Panc1 (cell line): ENCODE measurements around the gene ARMC3. TPM values are rescaled to one million over a fixed set of nuclear protein-coding genes. Genes with fewer than 3 reads are reported as not detected.

Experiments used
- ATAC-seq: fragments of 200-7000 bp; cut with Tn5 transposase; 2 replicates; pipeline ENCODE4 v1.9.1; 2020; ENCODE audit warnings: mild to moderate bottlenecking, moderate library complexity
- BruUV-seq: library from RNA; stranded (reverse); fragments of 400-500 nt; replicated peaks from 2 replicates; lab custom pipeline; 2021; lab: Mats Ljungman, UMichigan
- CTCF ChIA-PET: fragments of 300-600 bp; sonication (Branson Sonifier 250); formaldehyde crosslinking; loops from one replicate; lab custom pipeline; 2022; ENCODE audit warnings: antibody characterized with exemption; lab: Charles Lee
- POLR2A ChIA-PET: fragments of 300-600 bp; sonication (Branson Sonifier 250); formaldehyde crosslinking; loops from one replicate; lab custom pipeline; 2022; ENCODE audit warnings: antibody characterized with exemption; lab: Charles Lee
- DNase-seq: peaks from one replicate; pipeline ENCODE4 v3.0.0-alpha.2; 2010; ENCODE audit warnings: low read depth, low spot score
- H3K27ac ChIP-seq: 2 replicates; pipeline ENCODE4 v1.5.1; 2011; ENCODE audit warnings: mild to moderate bottlenecking, low read length, inconsistent platforms
- H3K27me3 ChIP-seq: fragments of 200-500 bp; sonication (Bioruptor generic); 2 replicates; pipeline ENCODE4 v1.6.0; 2014; ENCODE audit warnings: low read length, inconsistent platforms; ENCODE audit not compliant: control insufficient read depth, insufficient read depth
- H3K36me3 ChIP-seq: fragments of 200-500 bp; sonication (Bioruptor generic); 2 replicates; pipeline ENCODE4 v1.5.1; 2014; ENCODE audit warnings: inconsistent platforms, mild to moderate bottlenecking, low read length, moderate library complexity; ENCODE audit not compliant: control insufficient read depth, insufficient read depth
- H3K4me1 ChIP-seq: 2 replicates; pipeline ENCODE4 v1.5.1; 2011; ENCODE audit warnings: inconsistent platforms, mild to moderate bottlenecking, low read length, moderate library complexity; ENCODE audit not compliant: control insufficient read depth, insufficient read depth
- H3K4me3 ChIP-seq, 2 experiments: 2 replicates each; pipeline ENCODE4 v1.5.1; 2011 to 2012; ENCODE audit warnings: low read depth in 2 of 2, low read length in 2 of 2, mild to moderate bottlenecking in 2 of 2, inconsistent platforms in 1 of 2, moderate library complexity in 1 of 2
- H3K9me3 ChIP-seq: fragments of 200-500 bp; sonication (Bioruptor generic); 2 replicates; pipeline ENCODE4 v1.5.1; 2014; ENCODE audit warnings: low read depth, mild to moderate bottlenecking, inconsistent platforms, low read length, moderate library complexity; ENCODE audit not compliant: control insufficient read depth, insufficient read depth
- POLR2AphosphoS5 ChIP-seq: IDR thresholded peaks from 2 replicates; pipeline ENCODE4 v1.6.1; 2012; ENCODE audit warnings: mild to moderate bottlenecking, low read depth, low read length, moderate library complexity
- SIN3A ChIP-seq: IDR thresholded peaks from 2 replicates; pipeline ENCODE4 v1.6.1; 2012; ENCODE audit warnings: low read depth, mild to moderate bottlenecking, low read length, moderate library complexity, borderline replicate concordance; ENCODE audit not compliant: insufficient read depth
- TCF7L2 ChIP-seq: IDR thresholded peaks from 2 replicates; pipeline ENCODE4 v1.6.1; 2011; ENCODE audit warnings: mild to moderate bottlenecking, low read depth, low read length, inconsistent platforms
- in situ Hi-C: cut with HindIII; loops from 2 replicates; pipeline ENCODE4 v1.10.0; 2016; ENCODE audit warnings: low sequenced_read_pairs, low pct_unique_long_range_greater_than_20kb
- intact Hi-C: fragments of 100-400 bp; cut with micrococcal nuclease; formaldehyde crosslinking; loops from one replicate; pipeline ENCODE4 v1.10.0; 2022; ENCODE audit not compliant: unreplicated experiment
- total RNA-seq: library from RNA; stranded (reverse); gene quantifications from one replicate; pipeline ENCODE4 v1.2.1, GENCODE V29; 2021; ENCODE audit not compliant: unreplicated experiment
- TF ChIP-seq, protein P1 (sequence below): fragments of 450-650 bp; IDR thresholded peaks from 2 replicates; pipeline ENCODE4 v1.5.1; 2017; ENCODE audit warnings: mild to moderate bottlenecking
- TF ChIP-seq, protein P2 (sequence below), 2 experiments: IDR thresholded peaks; 2 replicates each; pipeline ENCODE4 v1.6.1; 2011 to 2012; ENCODE audit warnings: low read depth in 2 of 2, control low read depth in 1 of 2, low read length in 1 of 2, mild to moderate bottlenecking in 1 of 2, moderate library complexity in 1 of 2; ENCODE audit not compliant: insufficient read depth in 1 of 2

ARMC3 gene
- total RNA-seq, 1 experiment from 2014 or later = 1.0 TPM

DNA sequence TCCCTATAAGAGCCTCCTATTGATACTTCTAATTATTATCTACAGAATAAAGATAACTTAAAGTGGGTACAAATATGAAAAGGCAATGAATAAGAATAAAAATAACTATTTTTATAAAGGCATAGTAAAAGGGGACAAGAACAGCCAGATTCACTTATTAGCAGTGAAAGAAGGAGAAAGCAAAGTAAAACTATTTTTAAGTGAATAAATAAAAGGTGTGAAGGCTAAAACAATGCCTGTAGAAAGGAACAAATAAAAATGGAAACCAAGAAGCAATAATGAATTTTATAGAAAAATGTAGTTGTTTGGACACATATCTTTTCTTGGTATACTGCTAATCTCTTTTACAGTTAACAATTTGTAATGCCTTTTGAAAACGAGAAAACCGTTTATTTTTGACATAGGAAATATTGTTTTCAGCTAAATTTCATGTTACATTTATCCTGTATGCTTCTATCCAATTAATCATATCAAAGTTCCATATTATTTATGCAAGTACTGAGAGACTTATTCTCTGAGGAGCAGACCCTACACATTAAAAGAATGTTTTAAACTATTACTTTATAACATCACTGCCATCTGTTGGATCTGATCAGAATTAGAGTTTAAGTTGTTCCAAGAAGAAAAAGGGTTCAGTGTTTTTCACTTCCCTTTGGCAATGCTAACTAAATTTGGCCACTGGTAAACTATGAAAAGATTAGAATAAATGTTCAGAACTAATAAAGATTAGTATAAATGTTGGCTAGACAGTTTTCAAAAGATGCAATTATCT lies 59.1 kb downstream of the ARMC3 start:
- no peak overlapping the region for H3K4me3 ChIP-seq
- 0 out of 2 replicates have a peak, but pooled peaks have one; percentile 58 for ATAC-seq
- no peak overlapping the region for H3K27ac ChIP-seq
- no peak for DNase-seq
- TF ChIP-seq, protein P1, sequence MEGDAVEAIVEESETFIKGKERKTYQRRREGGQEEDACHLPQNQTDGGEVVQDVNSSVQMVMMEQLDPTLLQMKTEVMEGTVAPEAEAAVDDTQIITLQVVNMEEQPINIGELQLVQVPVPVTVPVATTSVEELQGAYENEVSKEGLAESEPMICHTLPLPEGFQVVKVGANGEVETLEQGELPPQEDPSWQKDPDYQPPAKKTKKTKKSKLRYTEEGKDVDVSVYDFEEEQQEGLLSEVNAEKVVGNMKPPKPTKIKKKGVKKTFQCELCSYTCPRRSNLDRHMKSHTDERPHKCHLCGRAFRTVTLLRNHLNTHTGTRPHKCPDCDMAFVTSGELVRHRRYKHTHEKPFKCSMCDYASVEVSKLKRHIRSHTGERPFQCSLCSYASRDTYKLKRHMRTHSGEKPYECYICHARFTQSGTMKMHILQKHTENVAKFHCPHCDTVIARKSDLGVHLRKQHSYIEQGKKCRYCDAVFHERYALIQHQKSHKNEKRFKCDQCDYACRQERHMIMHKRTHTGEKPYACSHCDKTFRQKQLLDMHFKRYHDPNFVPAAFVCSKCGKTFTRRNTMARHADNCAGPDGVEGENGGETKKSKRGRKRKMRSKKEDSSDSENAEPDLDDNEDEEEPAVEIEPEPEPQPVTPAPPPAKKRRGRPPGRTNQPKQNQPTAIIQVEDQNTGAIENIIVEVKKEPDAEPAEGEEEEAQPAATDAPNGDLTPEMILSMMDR = peak; percentile 42; the same call in 1 of the 2 replicates
- TF ChIP-seq SIN3A = no peak
- CTCF ChIA-PET = no interaction called here
- in situ Hi-C loops (no loop called here), intact Hi-C loops (loop anchor here (5.0 to 10.0 kb wide), 2 partner anchors 412 to 995 kb away; no protein-coding TSS in a partner anchor)
- no peaks in the 10 kb centered on the region for H3K9me3 ChIP-seq
- POLR2A ChIA-PET = no interaction called here
- no peaks in the 10 kb centered on the region; the same call in 1 of the 2 replicates for H3K4me1 ChIP-seq
- H3K27me3 ChIP-seq = no peaks in the 10 kb centered on the region
- no TSS peak for BruUV-seq
- H3K36me3 ChIP-seq = no peaks in the 10 kb centered on the region

DNA sequence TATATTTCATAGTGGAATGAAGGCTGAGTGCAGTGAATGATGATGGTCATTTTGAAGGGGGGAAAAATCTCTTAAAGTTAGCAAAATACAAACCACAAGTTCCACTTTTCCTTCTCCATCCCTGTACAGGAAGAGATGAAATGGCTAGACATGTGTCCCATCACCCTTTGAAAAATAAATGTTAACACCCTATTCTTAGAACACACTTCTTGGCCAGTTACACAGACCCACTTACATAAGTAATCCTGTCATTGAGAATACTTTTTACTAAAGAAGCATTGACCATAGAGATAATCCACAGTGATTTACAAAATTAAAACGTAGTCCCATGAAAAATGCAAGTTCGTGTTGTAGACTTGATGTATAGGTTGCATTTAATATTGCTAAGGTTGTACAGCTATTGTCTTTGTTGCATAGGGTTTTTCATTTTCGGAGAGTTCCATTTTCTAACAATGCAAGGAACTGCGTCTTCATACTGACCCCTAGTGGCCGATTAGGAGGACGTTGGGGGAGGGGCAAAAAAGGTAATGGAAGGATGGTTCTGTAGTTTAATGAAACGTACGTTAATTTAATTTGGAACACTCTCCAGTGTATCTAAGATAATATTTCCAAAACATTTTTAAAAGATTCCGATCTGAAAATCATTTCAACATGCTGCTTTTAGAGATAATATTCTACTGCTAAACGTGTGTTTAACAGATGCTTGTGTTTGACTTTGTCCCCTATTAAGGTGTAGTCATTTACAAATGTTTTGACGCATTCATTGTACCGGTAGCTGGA lies 60.9 kb downstream of the ARMC3 start:
- intact Hi-C loops (loop anchor here (5.0 to 10.0 kb wide), 2 partner anchors 414 to 996 kb away; no protein-coding TSS in a partner anchor), in situ Hi-C loops (no loop called here)
- Histone ChIP-seq H3K4me1 (no peaks in the 10 kb centered on the region; the same call in 1 of the 2 replicates), H3K36me3 (no peaks in the 10 kb centered on the region), H3K4me3 (no peak overlapping the region), H3K27me3 (no peaks in the 10 kb centered on the region; the same call in 1 of the 2 replicates), H3K9me3 (no peaks in the 10 kb centered on the region), H3K27ac (no peak overlapping the region)
- DNase-seq (peak; percentile 35), ATAC-seq (peak; percentile 75; the same call in 1 of the 2 replicates)
- CTCF ChIA-PET = interaction anchor here (0.6 to 0.7 kb wide), 2 partner anchors 16 to 724 kb away, joined by 3 read pairs; no protein-coding TSS in a partner anchor
- POLR2A ChIA-PET = no interaction called here
- BruUV-seq = no TSS peak
- TF ChIP-seq, protein P1 = peak; percentile 69; the same call in 1 of the 2 replicates
- TF ChIP-seq TCF7L2 (no peak), SIN3A (no peak)

DNA sequence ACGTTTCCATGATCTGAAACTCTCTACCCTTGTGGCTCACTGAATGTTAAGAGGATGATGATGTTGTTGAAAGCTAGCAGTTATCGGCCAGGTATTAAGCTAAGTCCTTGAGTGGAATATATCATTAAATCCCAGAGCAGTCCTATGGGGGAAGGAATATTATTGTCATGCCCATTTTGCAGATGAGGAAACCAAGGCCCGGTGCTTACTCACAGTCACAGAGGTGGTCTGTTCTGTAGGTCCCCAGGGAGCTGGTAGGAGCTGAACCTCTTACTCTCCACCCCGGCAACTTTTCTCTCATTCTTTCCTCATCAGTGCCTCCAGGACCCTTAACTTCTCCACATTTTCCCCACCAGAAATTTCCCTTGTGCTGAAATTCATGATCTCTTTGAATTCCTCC lies 62.6 kb downstream of the ARMC3 start:
- Histone ChIP-seq H3K36me3 (no peaks in the 10 kb centered on the region), H3K9me3 (no peaks in the 10 kb centered on the region), H3K4me3 (no peak overlapping the region), H3K4me1 (no peaks in the 10 kb centered on the region; the same call in 1 of the 2 replicates), H3K27ac (no peak overlapping the region), H3K27me3 (peaks cover 1% of the 10 kb centered on the region)
- no peak for ATAC-seq
- POLR2A ChIA-PET = no interaction called here
- no TSS peak for BruUV-seq
- intact Hi-C loops = loop anchor here (5.0 kb wide), 1 partner anchor 77 kb away; no protein-coding TSS in a partner anchor
- TF ChIP-seq, protein P2, sequence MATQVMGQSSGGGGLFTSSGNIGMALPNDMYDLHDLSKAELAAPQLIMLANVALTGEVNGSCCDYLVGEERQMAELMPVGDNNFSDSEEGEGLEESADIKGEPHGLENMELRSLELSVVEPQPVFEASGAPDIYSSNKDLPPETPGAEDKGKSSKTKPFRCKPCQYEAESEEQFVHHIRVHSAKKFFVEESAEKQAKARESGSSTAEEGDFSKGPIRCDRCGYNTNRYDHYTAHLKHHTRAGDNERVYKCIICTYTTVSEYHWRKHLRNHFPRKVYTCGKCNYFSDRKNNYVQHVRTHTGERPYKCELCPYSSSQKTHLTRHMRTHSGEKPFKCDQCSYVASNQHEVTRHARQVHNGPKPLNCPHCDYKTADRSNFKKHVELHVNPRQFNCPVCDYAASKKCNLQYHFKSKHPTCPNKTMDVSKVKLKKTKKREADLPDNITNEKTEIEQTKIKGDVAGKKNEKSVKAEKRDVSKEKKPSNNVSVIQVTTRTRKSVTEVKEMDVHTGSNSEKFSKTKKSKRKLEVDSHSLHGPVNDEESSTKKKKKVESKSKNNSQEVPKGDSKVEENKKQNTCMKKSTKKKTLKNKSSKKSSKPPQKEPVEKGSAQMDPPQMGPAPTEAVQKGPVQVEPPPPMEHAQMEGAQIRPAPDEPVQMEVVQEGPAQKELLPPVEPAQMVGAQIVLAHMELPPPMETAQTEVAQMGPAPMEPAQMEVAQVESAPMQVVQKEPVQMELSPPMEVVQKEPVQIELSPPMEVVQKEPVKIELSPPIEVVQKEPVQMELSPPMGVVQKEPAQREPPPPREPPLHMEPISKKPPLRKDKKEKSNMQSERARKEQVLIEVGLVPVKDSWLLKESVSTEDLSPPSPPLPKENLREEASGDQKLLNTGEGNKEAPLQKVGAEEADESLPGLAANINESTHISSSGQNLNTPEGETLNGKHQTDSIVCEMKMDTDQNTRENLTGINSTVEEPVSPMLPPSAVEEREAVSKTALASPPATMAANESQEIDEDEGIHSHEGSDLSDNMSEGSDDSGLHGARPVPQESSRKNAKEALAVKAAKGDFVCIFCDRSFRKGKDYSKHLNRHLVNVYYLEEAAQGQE (IDR thresholded peaks at IDR 0.05; ENCODE audit: insufficient read depth in 1 of 2, low read depth in 2 of 2, low read length in 1 of 2) = no peak
- TF ChIP-seq SIN3A (no peak), POLR2AphosphoS5 (no peak), TCF7L2 (no peak)
- TF ChIP-seq, protein P1 = no peak
- CTCF ChIA-PET = interaction anchor here (0.6 kb wide), 1 partner anchor 39 kb away, joined by 7 read pairs; no protein-coding TSS in a partner anchor
- in situ Hi-C loops = no loop called here
- no peak for DNase-seq
